GM18519 (cell line): ENCODE results near the gene STXBP5.

Source experiments
- ATAC-seq: cut with Tn5 transposase; IDR thresholded peaks from one replicate; pipeline ENCODE4 v1.9.1; 2021; ENCODE audit warnings: mild to moderate bottlenecking, moderate library complexity; ENCODE audit not compliant: unreplicated experiment, low FRiP score

The STXBP5 gene

DNA sequence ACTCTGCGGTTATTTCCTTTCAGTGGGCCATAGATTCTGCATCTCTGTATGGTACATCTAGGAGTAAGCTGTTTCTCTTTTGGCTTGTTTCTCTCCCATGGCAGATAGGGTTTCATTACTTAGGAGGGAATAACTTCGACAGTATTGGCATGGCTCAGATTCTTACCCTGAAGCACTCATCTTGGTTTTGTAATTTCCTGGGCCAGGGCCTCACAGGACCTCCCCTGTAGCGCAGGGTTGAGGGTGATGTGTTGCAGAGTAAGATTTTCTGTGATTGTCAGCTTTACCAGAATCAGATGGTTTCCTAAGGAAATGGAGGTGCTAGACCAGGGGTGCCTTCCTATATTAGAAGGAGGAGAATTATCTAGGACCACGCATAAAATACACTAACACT, 78.3 kb downstream of the STXBP5 start:
- ATAC-seq, result no peak

- ATAC-seq, result no peak
Measured at GRCh38 chr6:147283460-147283859, 79.2 kb downstream of the STXBP5 start.

DNA sequence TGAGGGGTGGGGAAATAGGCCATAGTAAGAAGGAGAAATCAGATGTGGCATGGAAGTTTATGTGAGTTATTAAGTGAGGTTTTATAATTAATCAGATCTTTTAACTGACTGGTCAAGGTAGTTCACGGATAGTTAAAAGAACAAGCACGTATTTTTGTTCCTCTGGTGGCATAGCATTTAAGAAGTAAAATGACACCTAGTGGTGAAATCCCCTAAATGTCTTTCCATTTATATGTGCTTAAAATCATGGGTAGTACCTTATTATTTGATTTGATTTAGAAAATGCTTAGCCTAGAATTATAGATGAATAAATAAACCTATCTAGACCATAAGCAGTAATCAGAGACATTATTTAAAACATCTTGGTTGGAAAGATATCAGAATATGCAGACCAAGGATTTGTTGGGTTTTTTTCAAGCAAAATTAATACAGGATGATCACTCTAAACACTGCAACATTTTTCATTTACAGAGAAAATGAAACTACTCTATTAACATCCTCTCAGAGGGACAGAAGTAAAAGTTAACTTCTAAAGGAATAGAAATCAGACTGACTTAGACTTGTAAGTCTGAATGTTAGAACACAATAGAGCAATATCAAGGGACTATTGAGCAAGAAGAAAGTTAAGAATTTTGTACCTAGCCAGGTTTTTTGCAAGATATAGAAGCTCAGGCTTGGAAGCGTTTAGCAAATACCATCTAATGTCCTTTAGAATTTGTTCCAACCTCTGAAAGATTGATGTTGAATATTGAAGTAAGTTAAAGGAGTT, 81.1 kb downstream of the STXBP5 start:
- ATAC-seq, result peak; percentile 66

- no peak for ATAC-seq
Measured at GRCh38 chr6:147287869-147288271, 83.7 kb downstream of the STXBP5 start.

DNA sequence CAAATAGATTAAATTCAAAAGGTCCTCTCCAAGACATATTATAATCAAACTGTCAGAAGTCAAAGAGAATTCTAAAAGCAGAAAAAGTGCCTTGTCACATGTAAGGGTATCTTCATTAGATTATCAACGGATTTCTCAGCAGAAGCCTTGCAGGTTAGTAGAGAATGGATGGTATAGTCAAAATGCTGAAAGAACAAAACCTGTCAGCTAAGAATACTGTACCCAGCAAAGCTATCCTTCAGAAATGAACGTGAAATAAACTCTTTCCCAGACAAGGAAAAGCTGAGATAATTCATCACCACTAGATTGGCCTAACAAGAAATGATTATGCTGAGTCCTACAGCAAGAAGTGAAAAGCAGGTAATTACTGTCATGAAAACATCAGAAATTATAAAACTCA, 92.9 kb downstream of the STXBP5 start:
- no peak for ATAC-seq

DNA sequence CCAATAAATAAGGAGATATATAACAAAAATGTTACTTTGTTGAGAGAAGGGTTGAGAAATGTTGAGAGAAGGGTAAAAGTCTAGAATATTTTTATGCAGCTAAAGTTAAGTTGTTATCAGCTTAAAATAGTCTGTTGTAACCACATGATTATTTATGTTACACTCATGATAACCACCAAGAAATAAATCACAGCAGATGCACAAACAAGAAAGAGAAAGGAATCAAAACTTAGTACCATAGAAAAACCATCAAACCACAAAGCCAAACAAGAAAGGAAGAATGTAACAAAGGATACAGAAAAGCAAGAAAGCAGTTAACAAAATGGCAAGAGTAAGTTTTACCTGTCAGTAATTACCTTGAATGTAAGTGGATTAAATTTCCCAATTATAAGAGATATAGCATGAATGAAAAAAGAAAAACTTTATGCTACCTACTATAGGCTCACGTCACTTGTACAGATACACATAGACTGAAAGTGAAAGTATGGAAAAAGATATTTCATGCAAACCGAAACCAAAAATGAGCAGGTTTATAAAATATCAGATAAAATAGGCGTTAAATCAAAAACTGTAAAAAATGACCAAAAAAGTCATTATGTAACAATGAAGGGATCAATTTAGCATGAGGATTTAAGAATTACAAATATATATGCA, 93.6 kb downstream of the STXBP5 start:
- ATAC-seq, result no peak

GRCh38 chr6:147298461-147298860, 94.2 kb downstream of the STXBP5 start:
- ATAC-seq, result no peak

- ATAC-seq, result no peak
Measured at GRCh38 chr6:147299035-147299434, 94.8 kb downstream of the STXBP5 start.

DNA sequence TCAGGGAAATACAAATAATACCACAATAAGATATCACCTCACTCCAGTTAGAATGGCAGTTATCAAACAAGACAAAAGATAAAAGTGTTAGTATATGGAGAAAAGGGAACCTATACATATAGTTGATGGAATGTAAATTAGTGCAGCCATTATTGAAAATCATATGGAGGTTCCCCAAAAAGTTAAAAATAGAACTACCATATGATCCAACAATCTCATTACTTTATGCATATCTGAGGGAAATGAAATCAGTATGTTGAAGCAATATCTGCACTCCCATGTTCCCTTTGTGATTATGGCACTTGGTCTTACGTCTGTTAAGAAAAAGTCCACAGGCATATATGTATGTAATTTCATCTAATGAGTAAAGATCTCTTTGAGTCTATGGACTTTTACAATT, 96.9 kb downstream of the STXBP5 start:
- no peak for ATAC-seq

- ATAC-seq, result no peak
Measured at GRCh38 chr6:147304016-147304415, 99.8 kb downstream of the STXBP5 start.

DNA sequence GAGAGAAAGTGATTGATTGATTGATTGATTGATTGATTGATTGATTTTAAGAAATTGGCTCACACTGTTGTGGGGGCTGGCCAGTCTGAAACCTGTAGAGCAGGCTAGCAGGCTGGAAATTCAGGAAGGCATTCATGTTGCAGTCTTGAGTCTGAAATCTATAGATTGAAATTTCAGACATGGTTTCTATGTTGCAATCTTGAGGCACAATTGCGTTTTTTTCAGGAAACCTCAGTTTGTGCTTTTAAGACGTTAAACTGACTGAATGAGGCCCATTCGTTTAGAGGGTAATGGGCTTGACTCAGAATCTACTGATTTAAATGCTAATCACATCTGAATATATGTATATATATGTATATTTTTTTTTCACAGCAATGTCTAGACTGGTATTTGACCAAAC, 106.3 kb downstream of the STXBP5 start:
- ATAC-seq, result no peak

GRCh38 chr6:147311218-147311617, 107.0 kb downstream of the STXBP5 start:
- ATAC-seq, result no peak

GRCh38 chr6:147321260-147321659, 117.0 kb downstream of the STXBP5 start:
- no peak for ATAC-seq

DNA sequence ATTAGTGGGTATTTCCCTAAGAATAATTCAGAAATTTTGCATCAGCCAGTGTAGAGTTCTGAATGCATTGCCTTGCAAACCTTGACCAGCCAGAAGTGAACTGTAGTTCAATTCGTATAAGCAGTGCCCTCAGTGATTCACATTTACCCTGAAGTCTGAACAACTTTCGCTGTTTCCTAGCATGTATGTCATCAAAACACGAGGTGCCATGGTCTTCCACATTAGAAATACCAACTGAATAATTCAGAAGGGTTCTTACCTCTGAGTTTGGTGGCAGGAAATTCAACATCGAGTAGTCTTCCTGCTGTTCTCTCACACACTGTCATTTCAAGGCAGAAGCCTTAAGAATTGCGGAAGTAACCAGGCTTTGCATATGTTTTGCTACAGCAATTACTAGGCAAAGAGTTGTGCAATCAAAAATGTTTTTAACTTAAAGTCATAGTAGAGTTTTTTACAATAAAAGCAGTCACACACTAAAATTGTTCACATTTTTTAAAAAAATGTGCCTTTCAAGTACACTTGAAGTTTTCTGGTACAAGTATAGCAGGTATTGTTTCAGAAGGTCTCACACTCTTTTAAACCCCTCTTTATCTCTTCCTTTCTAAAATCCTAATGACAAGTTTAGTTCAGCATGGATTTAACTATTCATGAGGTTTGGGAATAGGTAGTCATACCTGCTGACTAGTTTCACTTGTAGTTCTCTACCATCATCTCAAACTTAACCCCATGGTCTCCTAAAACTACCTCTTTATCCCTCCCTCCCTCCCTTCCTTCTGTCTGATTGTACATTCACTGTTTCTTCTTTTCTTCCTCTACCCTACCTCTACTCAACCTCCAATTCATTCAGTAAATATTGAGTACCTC, 118.3 kb downstream of the STXBP5 start:
- peak; percentile 98 for ATAC-seq

- ATAC-seq, result no peak
Measured at GRCh38 chr6:147325557-147325956, 121.3 kb downstream of the STXBP5 start.

- ATAC-seq, result no peak
Measured at GRCh38 chr6:147331401-147331800, 127.2 kb downstream of the STXBP5 start.

DNA sequence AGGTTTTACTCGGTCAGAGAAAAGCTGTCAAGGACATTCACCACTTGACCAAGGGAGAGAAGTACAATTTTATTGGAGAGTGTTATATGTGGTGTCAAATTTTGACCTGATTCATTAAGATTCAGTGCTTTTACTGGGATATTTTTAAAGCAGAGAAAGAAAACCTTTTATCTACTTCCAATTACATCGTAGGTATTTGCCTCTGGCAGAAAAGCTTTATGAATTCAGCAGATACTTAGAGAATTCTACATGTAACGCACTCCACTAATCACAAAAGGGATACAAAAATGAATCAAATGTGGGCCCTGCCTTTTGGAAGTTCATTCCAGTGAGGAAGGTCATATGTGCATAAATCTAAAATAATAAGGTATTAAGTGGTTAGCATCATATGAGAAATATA, 133.7 kb downstream of the STXBP5 start:
- ATAC-seq, result no peak

DNA sequence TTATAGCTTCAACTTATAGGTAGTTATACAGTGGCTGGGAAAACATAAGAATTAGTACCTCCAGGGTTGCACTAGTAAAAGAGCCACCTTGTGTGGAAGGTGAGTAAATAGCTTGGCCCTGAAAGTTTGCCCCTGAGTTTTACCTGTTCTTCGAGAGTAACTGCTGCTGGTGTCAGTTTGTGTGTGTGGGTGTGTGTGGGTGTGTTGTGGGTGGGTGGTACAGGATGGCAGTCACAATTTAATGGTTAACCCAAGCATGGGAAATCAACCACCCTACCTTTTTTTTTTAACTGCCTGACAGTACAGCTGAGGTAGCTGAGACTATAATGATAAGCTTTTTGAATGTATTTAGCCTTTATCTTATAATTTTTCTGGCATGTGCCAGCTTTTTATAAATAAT, 137.3 kb downstream of the STXBP5 start:
- ATAC-seq, result no peak

GRCh38 chr6:147345902-147346301, 141.7 kb downstream of the STXBP5 start:
- ATAC-seq, result no peak

DNA sequence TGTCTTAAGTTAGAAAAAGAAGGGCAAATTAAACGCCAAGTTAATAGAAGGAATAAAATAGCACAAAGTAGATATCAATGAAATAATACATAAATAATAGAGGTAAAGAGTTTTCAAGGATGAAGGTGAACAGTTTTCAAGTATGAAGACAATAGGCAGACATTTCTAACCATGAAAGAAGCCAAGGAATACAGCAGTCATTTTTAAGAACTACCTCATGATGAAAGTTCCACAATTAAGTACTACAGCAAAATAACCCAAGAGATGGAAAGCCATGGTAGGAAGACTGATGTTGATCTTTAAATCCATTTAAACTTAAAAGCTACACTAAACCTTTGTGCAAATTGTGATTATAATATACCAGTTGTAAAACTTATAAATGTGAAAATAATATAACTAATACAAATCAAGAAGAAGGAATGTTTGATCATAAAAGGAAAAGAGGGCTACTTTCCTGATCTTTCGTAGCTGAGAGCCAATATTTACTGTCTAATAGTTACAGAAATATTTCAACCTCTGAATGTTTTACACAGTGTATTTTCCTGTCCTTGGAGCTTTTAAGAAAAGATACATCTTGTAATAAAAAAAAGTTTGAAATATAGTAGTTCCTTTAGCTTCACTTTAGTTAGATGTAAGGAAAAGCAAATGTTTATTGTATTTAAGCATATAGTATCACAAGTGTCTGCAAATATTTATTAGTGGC, 143.1 kb downstream of the STXBP5 start:
- no peak for ATAC-seq
